22Rv1 (cell line): ENCODE results near the gene BLVRA.

Experiments
- H3K27ac ChIP-seq: fragments of 450-650 bp; 2 replicates; pipeline ENCODE4 v1.5.1; 2017
- ZFX ChIP-seq: fragments of 450-650 bp; IDR thresholded peaks from 2 replicates; pipeline ENCODE4 v1.6.1; 2017; ENCODE audit warnings: antibody characterized with exemption, borderline replicate concordance
- TF ChIP-seq, protein P1 (sequence below): fragments of 450-650 bp; IDR thresholded peaks from 2 replicates; pipeline ENCODE4 v1.5.1; 2017; ENCODE audit warnings: mild to moderate bottlenecking

BLVRA gene

GRCh38 chr7:43758822-43759683 lies 573 bp downstream of the BLVRA start:
- peak overlapping the region; percentile 58 for H3K27ac ChIP-seq
- TF ChIP-seq, protein P1, sequence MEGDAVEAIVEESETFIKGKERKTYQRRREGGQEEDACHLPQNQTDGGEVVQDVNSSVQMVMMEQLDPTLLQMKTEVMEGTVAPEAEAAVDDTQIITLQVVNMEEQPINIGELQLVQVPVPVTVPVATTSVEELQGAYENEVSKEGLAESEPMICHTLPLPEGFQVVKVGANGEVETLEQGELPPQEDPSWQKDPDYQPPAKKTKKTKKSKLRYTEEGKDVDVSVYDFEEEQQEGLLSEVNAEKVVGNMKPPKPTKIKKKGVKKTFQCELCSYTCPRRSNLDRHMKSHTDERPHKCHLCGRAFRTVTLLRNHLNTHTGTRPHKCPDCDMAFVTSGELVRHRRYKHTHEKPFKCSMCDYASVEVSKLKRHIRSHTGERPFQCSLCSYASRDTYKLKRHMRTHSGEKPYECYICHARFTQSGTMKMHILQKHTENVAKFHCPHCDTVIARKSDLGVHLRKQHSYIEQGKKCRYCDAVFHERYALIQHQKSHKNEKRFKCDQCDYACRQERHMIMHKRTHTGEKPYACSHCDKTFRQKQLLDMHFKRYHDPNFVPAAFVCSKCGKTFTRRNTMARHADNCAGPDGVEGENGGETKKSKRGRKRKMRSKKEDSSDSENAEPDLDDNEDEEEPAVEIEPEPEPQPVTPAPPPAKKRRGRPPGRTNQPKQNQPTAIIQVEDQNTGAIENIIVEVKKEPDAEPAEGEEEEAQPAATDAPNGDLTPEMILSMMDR = no peak
- peak; percentile 60; the same call in 1 of the 2 replicates for TF ChIP-seq ZFX

- peak overlapping the region; percentile 95 for H3K27ac ChIP-seq
- TF ChIP-seq, protein P1 = no peak
- TF ChIP-seq ZFX = no peak
Measured at GRCh38 chr7:43760861-43761260, 2.4 kb downstream of the BLVRA start.

- TF ChIP-seq ZFX = no peak
- TF ChIP-seq, protein P1 = no peak
- H3K27ac ChIP-seq = peak overlapping the region; percentile 95
Measured at GRCh38 chr7:43761382-43761781, 2.9 kb downstream of the BLVRA start.

DNA sequence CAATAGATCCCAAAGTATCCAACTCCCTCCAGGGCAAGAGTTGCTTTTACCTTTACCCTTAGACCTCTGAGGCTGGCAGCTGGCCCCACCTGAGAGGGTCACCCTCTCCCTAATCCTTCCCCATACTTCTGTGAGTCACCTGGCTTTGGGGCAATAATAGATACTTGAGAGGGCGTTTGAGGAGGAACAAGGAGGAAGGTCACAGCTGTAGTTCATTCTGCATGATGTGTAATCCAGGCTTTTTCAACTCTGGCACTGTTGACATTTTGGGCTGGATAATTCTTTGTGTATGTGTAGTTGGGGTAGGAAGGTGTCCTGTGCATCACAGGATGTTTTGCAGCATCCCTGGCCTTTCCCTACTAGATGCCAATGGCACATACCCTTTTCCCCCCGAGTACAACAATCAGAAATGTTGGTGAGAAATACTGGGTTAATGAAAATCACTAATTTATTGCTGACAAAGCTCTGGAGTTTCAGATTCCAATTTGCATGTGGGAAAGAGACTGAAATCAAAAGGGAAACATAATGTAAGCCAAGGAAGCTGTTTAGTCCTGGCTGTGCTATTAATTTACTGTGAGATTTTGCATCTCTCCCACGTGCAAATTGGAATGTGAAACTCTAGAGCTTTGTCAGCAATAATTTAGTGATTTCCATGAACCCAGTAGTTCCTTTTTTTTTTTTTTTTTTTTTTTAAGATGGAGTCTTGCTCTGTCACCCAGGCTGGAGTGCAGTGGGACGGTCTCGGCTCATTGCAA lies 3.6 kb downstream of the BLVRA start:
- H3K27ac ChIP-seq = peak overlapping the region; percentile 95
- no peak for TF ChIP-seq ZFX

DNA sequence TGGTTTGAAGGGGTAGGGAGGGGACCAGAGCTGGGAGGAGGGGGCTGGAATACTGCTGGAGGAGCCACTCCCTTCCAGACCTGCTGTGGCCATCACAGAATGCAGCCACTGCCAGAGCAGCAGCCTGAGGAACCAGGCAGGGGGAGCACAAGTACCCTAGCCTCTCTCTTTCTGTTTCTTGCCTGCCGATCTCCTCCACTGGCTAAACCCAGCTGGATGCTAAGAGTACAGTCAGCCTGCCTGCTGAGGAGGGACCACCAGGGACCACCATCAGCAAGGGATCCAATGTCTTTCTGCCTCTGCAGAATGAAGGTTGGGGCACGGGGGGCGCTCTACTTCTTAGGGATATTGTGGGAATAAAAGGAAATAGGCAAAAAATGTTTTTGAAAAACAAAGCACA lies 4.7 kb downstream of the BLVRA start:
- no peak for TF ChIP-seq ZFX
- TF ChIP-seq, protein P1 = peak; percentile 66
- H3K27ac ChIP-seq = peak overlapping the region; percentile 95

DNA sequence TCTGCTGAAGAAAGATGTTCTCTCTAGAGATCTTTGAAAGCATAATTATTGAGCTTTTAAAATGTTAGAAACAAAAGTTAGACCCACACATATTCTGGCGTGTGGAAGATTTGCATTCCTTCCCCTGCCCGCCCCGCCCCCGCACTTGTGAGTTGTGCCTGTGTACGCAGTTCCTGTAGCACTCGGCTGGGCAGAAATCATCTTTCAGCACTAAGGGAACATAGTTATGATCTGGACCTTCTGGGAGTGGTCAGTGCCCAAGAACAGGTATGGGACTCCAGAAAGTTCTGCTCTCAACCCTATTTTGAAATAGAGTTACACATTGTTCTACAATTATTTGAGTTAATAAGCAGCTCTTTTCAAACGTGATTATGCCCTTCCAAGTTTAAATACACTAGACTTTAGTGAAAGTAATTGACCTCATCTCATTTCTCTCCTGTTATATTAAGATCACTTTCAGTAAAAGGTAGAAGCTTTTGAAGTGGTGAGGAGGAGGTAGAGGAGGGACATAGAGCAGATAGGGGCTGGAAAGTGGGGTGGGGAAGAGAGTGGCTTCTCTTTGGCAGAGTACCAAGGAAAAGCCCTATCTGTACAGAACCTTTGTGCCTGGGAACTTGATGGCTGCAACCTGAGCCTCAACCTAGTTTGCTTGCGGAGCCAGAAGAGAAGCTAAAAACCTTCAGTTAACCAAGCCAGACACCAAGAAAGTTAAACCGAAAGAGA lies 5.7 kb downstream of the BLVRA start:
- H3K27ac ChIP-seq = peak overlapping the region; percentile 95
- TF ChIP-seq, protein P1 = no peak
- TF ChIP-seq ZFX = no peak

- no peak for TF ChIP-seq ZFX
- TF ChIP-seq, protein P1 = no peak
- H3K27ac ChIP-seq = peak overlapping the region; percentile 95
Measured at GRCh38 chr7:43764807-43765491, 6.5 kb downstream of the BLVRA start.
